Measurements from ENCODE around the gene SH2D1A. TPM values are rescaled to one million over a fixed set of nuclear protein-coding genes. Genes with fewer than 3 reads are reported as not detected.
A peak's percentile ranks its signal among the peaks of the same experiment; 100 is the strongest.
"Not testable (repeated sequence)": the region's sequence is repeated elsewhere in the genome, so short reads cannot be mapped to it uniquely, and the experiment has no call there.

SH2D1A gene
- total RNA-seq, 1 donor from 2014 or later = 1.8 TPM

GRCh38 chrX:124405868-124406267 lies 59.5 kb downstream of the SH2D1A start:
- Histone ChIP-seq H3K36me3 (no peaks in the 10 kb centered on the region), H3K27me3 (no peaks in the 10 kb centered on the region), H3K27ac (no peak overlapping the region), H3K9me3 (no peaks in the 10 kb centered on the region), H3K4me3 (no peak overlapping the region), H3K4me1 (no peaks in the 10 kb centered on the region)
- TF ChIP-seq, protein P1, sequence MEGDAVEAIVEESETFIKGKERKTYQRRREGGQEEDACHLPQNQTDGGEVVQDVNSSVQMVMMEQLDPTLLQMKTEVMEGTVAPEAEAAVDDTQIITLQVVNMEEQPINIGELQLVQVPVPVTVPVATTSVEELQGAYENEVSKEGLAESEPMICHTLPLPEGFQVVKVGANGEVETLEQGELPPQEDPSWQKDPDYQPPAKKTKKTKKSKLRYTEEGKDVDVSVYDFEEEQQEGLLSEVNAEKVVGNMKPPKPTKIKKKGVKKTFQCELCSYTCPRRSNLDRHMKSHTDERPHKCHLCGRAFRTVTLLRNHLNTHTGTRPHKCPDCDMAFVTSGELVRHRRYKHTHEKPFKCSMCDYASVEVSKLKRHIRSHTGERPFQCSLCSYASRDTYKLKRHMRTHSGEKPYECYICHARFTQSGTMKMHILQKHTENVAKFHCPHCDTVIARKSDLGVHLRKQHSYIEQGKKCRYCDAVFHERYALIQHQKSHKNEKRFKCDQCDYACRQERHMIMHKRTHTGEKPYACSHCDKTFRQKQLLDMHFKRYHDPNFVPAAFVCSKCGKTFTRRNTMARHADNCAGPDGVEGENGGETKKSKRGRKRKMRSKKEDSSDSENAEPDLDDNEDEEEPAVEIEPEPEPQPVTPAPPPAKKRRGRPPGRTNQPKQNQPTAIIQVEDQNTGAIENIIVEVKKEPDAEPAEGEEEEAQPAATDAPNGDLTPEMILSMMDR (IDR thresholded peaks at IDR 0.05) = no peak
- ATAC-seq = no peak
- intact Hi-C loops (cut with DNase I) = no loop called here
- DNase-seq = no peak

- H3K4me1 ChIP-seq = no peaks in the 10 kb centered on the region
- ATAC-seq (peak; percentile 79), DNase-seq (no peak)
- no peaks in the 10 kb centered on the region for H3K27me3 ChIP-seq
- TF ChIP-seq, protein P1 (IDR thresholded peaks at IDR 0.05) = peak; percentile 50
- no peaks in the 10 kb centered on the region for H3K9me3 ChIP-seq
- H3K36me3 ChIP-seq = no peaks in the 10 kb centered on the region
- intact Hi-C loops (cut with DNase I) = no loop called here
- no peak overlapping the region for H3K4me3 ChIP-seq
- no peak overlapping the region for H3K27ac ChIP-seq
These were observed 60.1 kb downstream of the SH2D1A start for GRCh38 chrX:124406294-124407014.

- DNase-seq (no peak), ATAC-seq (no peak)
- Histone ChIP-seq H3K4me1 (no peaks in the 10 kb centered on the region), H3K4me3 (no peak overlapping the region), H3K36me3 (no peaks in the 10 kb centered on the region), H3K27ac (no peak overlapping the region), H3K27me3 (no peaks in the 10 kb centered on the region), H3K9me3 (no peaks in the 10 kb centered on the region)
- intact Hi-C loops (cut with DNase I) = no loop called here
- TF ChIP-seq, protein P1 (IDR thresholded peaks at IDR 0.05) = no peak
These were observed 60.9 kb downstream of the SH2D1A start for GRCh38 chrX:124407226-124407625.

DNA sequence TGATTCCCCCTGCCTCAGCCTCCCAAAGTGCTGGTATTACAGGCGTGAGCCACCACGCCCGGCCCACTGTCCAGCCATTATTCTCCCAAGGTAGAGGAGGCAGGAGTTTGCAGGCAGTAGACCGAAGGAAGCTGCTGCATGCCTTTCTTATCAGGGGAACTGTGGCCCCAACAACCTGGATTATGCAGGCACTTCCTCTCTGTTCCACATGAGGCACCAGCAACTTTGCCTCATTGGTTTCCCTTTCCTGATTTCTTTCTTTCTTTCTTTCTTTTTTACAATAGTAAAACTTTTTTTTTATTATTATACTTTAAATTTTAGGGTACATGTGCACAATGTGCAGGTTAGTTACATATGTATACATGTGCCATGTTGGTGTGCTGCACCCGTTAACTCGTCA lies 62.0 kb downstream of the SH2D1A start:
- H3K4me3 ChIP-seq; H3K36me3 ChIP-seq; DNase-seq; H3K27me3 ChIP-seq; H3K4me1 ChIP-seq; H3K9me3 ChIP-seq; H3K27ac ChIP-seq; ATAC-seq; intact Hi-C loops (cut with DNase I): not testable (repeated sequence)

GRCh38 chrX:124413244-124413643 lies 66.9 kb downstream of the SH2D1A start:
- Histone ChIP-seq H3K4me3 (no peak overlapping the region), H3K9me3 (no peaks in the 10 kb centered on the region), H3K36me3 (no peaks in the 10 kb centered on the region), H3K27me3 (no peaks in the 10 kb centered on the region), H3K27ac (no peak overlapping the region), H3K4me1 (no peaks in the 10 kb centered on the region)
- TF ChIP-seq, protein P1 (IDR thresholded peaks at IDR 0.05) = no peak
- ATAC-seq (no peak), DNase-seq (no peak)
- intact Hi-C loops (cut with DNase I) = no loop called here

DNA sequence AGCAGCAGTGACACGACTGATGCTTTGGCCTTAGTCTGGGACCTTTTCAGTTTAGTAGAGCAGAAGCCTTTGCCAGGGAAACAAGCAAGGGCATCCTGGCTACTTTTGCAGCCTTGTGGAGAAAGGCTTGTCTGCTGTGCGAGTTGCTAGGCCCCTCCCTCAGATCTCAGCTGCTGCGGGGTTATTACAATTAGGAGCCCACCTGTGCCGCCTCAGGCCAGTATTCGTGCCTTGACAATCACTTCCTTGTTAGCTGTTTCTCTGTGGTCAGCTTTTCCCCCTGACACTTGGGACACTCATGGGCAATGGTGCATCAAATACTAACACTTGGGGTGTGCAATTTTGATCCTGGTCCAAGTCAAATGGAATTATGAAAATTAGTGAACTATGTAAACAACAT lies 67.9 kb downstream of the SH2D1A start:
- TF ChIP-seq, protein P1 (IDR thresholded peaks at IDR 0.05) = no peak
- Histone ChIP-seq H3K27me3 (no peaks in the 10 kb centered on the region), H3K9me3 (no peaks in the 10 kb centered on the region), H3K4me3 (no peak overlapping the region), H3K4me1 (no peaks in the 10 kb centered on the region), H3K36me3 (no peaks in the 10 kb centered on the region), H3K27ac (no peak overlapping the region)
- ATAC-seq (no peak), DNase-seq (no peak)
- intact Hi-C loops (cut with DNase I) = no loop called here

Data from upper lobe of right lung (tissue), 1 donor.